Measurements from ENCODE around the gene GPS1.

DNA sequence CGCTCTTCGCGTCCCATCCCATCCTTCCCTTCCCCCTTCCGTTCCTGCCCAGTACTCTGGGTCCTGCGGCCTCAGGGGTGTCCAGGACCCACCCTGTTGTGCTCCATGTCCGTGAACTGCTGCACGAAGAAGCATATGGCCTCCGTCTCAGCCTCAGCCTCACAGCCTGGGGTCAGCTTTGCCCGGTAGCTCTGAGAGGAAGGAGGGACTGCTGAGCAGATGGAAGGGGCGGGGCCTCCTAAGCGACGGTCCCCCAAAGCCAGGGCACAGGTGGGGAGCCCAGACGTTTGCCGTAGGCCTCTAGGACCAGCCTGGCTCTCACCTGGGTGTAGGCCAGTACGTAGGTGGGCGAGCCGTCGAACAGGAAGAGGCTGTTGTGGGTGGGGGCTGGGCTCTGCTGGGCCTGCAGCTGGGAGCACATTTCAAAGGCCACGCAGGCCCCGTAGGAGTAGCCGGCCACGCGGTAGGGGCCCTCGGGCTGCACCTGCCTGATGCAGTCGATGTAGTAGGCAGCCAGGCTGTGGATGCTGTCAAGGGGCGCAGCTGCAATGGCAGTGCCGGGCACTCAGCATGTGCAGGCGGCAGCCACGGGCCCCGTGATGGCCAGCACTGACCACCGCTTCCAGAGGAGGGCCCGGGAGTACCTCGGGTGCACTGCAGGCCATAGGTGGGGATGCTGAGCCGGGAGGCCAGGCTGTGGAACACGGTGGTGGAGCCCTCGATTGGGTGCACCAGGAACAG, 28.5 kb downstream of the GPS1 start:
- TF ChIP-seq, protein P1, sequence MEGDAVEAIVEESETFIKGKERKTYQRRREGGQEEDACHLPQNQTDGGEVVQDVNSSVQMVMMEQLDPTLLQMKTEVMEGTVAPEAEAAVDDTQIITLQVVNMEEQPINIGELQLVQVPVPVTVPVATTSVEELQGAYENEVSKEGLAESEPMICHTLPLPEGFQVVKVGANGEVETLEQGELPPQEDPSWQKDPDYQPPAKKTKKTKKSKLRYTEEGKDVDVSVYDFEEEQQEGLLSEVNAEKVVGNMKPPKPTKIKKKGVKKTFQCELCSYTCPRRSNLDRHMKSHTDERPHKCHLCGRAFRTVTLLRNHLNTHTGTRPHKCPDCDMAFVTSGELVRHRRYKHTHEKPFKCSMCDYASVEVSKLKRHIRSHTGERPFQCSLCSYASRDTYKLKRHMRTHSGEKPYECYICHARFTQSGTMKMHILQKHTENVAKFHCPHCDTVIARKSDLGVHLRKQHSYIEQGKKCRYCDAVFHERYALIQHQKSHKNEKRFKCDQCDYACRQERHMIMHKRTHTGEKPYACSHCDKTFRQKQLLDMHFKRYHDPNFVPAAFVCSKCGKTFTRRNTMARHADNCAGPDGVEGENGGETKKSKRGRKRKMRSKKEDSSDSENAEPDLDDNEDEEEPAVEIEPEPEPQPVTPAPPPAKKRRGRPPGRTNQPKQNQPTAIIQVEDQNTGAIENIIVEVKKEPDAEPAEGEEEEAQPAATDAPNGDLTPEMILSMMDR (IDR thresholded peaks at IDR 0.05 in 8 of 11, conservative IDR thresholded peaks at IDR 0.05 in 3 of 11) = no peak
- TF ChIP-seq POLR2A (IDR thresholded peaks at IDR 0.05) = no peak
- no peak for TF ChIP-seq POLR2AphosphoS5 (IDR thresholded peaks at IDR 0.05)

All from spleen (tissue), 7 donors.